Neuronal stem cell (in vitro differentiated cells): ENCODE results near the gene NEB.

Source experiments
- DNase-seq: peaks from one replicate; pipeline ENCODE4 v3.0.0-alpha.2; 2013; ENCODE audit warnings: low spot score
- H2AFZ ChIP-seq: one replicate; pipeline ENCODE4 v1.6.1; 2013; ENCODE audit warnings: mild to moderate bottlenecking, low read length, inconsistent platforms
- H2AK5ac ChIP-seq: 2 replicates; pipeline ENCODE4 v1.6.1; 2013; ENCODE audit warnings: low read depth, mild to moderate bottlenecking, inconsistent platforms, low read length, moderate library complexity, mixed read lengths
- H2BK120ac ChIP-seq: 2 replicates; pipeline ENCODE4 v1.6.1; 2013; ENCODE audit warnings: low read depth, mild to moderate bottlenecking, inconsistent platforms, low read length, moderate library complexity, mixed read lengths
- H2BK12ac ChIP-seq: one replicate; pipeline ENCODE4 v1.6.1; 2013; ENCODE audit warnings: low read length, inconsistent platforms
- H2BK15ac ChIP-seq: 2 replicates; pipeline ENCODE4 v1.6.1; 2013; ENCODE audit warnings: mild to moderate bottlenecking, low read length, inconsistent platforms, mixed read lengths
- H2BK5ac ChIP-seq: one replicate; pipeline ENCODE4 v1.6.1; 2013; ENCODE audit warnings: inconsistent platforms, mild to moderate bottlenecking, low read length, moderate library complexity
- H3K14ac ChIP-seq: one replicate; pipeline ENCODE4 v1.6.1; 2013; ENCODE audit warnings: low read length, inconsistent platforms
- H3K18ac ChIP-seq: 2 replicates; pipeline ENCODE4 v1.6.1; 2013; ENCODE audit warnings: low read length, inconsistent platforms
- H3K23ac ChIP-seq: 2 replicates; pipeline ENCODE4 v1.6.1; 2013; ENCODE audit warnings: low read depth, mild to moderate bottlenecking, mixed read lengths, low read length, inconsistent platforms; ENCODE audit not compliant: poor library complexity
- H3K27ac ChIP-seq: replicated peaks from 3 replicates; pipeline ENCODE4 v1.5.1; 2013; ENCODE audit warnings: low read length, inconsistent platforms
- H3K27me3 ChIP-seq, 3 experiments: 2 replicates each; pipeline ENCODE4 v1.6.1; 2013; ENCODE audit warnings: low read length in 3 of 3, mild to moderate bottlenecking in 2 of 3, inconsistent platforms in 1 of 3, low read depth in 1 of 3, mixed read lengths in 1 of 3, moderate library complexity in 1 of 3; ENCODE audit not compliant: control insufficient read depth in 3 of 3, insufficient read depth in 3 of 3
- H3K36me3 ChIP-seq, 2 donors: replicated peaks in 1 of 2; 2 replicates each; pipeline ENCODE4 v1.6.1; 2013; ENCODE audit warnings: low read length in 2 of 2; ENCODE audit not compliant: control insufficient read depth in 2 of 2, insufficient read depth in 2 of 2
- H3K4ac ChIP-seq: 2 replicates; pipeline ENCODE4 v1.6.1; 2013; ENCODE audit warnings: inconsistent platforms, mild to moderate bottlenecking, low read length, moderate library complexity
- H3K4me1 ChIP-seq, 2 donors: 1 replicate in 1 of 2; 2 replicates in 1 of 2; pipeline ENCODE4 v1.6.1; 2013; ENCODE audit warnings: low read length in 2 of 2, low read depth in 1 of 2; ENCODE audit not compliant: control insufficient read depth in 2 of 2, insufficient read depth in 1 of 2
- H3K4me2 ChIP-seq: one replicate; pipeline ENCODE4 v1.6.1; 2013; ENCODE audit warnings: mild to moderate bottlenecking, low read length, inconsistent platforms; ENCODE audit not compliant: insufficient read depth, poor library complexity, severe bottlenecking
- H3K4me3 ChIP-seq, 2 donors: 2 replicates each; pipeline ENCODE4 v1.5.1; 2013; ENCODE audit warnings: low read length in 2 of 2, mild to moderate bottlenecking in 2 of 2, inconsistent platforms in 1 of 2, moderate library complexity in 1 of 2
- H3K79me1 ChIP-seq: one replicate; pipeline ENCODE4 v1.6.1; 2013; ENCODE audit warnings: low read depth, mild to moderate bottlenecking, inconsistent platforms, low read length, moderate library complexity
- H3K9ac ChIP-seq: one replicate; pipeline ENCODE4 v1.6.1; 2013; ENCODE audit warnings: mild to moderate bottlenecking, low read depth, low read length, inconsistent platforms; ENCODE audit not compliant: poor library complexity
- H3K9me3 ChIP-seq, 2 donors: replicated peaks in 1 of 2; 2 replicates each; pipeline versions ENCODE3 to v1.6.1; 2013; ENCODE audit warnings: low read length in 2 of 2, mild to moderate bottlenecking in 2 of 2, inconsistent platforms in 1 of 2, low read depth in 1 of 2, mixed read lengths in 1 of 2, moderate library complexity in 1 of 2; ENCODE audit not compliant: control insufficient read depth in 2 of 2, insufficient read depth in 1 of 2
- H4K8ac ChIP-seq: one replicate; pipeline ENCODE4 v1.6.1; 2013; ENCODE audit warnings: low read depth, mild to moderate bottlenecking, inconsistent platforms, low read length, moderate library complexity
- H4K91ac ChIP-seq: one replicate; pipeline ENCODE4 v1.6.1; 2013; ENCODE audit warnings: low read length, low read depth, mild to moderate bottlenecking, inconsistent platforms; ENCODE audit not compliant: poor library complexity
- WGBS, 2 donors: extraction: QIAGEN DNeasy Blood & Tissue Kit; methylation state at CpG; one replicate each; pipeline ENCODE4 v1.1.7; 2013; ENCODE audit warnings: missing lambda C conversion rate in 2 of 2, mixed read lengths in 1 of 2; ENCODE audit not compliant: insufficient read length in 2 of 2, insufficient replicate concordance in 1 of 2; ENCODE audit errors: extremely low coverage in 2 of 2; 5-methylcytosine and 5-hydroxymethylcytosine counted together

The NEB gene

DNA sequence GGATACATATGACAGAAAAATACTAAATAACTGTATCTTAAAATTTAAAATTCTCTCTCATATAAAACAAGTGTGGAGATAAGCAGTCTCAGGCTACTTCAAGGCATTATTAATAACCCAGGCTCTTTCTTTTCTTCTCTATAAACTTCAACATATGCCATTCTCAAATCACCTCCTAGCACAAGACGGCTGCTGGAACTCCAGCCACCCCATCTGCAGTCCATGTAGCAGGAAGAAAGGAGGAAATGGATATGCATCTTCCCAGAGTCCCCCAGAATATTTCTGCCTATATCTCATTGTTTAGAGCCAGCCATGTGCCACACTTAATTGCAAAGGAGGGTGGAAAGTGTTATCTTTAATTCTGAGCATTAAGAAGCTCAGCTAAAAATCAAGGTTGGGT, 35.3 kb upstream of the NEB start:
- Histone ChIP-seq H2AFZ (no peak overlapping the region), H3K27me3 (no peaks in the 10 kb centered on the region), H3K9ac (no peak overlapping the region), H3K27ac (no peak overlapping the region), H3K4me3 (no peak overlapping the region), H2BK120ac (no peak overlapping the region), H3K4me1 (peaks cover 5 to 14% of the 10 kb centered on the region in 2 donors), H3K4me2 (no peak overlapping the region), H3K14ac (no peak overlapping the region), H3K36me3 (no peaks in the 10 kb centered on the region), H2BK15ac (no peak overlapping the region), H2AK5ac (no peak overlapping the region), H2BK5ac (no peak overlapping the region), H3K4ac (no peak overlapping the region), H3K79me1 (no peaks in the 10 kb centered on the region), H3K18ac (no peak overlapping the region), H3K23ac (no peak overlapping the region), H2BK12ac (no peak overlapping the region), H3K9me3 (peaks cover 0 to 2% of the 10 kb centered on the region in 2 donors), H4K91ac (no peak overlapping the region), H4K8ac (no peak overlapping the region)
- WGBS, 2 donors: no CpG with 5 or more reads among the region's 1 CpG
- no peak for DNase-seq

GRCh38 chr2:151767536-151767935, 33.3 kb upstream of the NEB start:
- Histone ChIP-seq H3K4me1 (peaks cover 5 to 14% of the 10 kb centered on the region in 2 donors), H4K8ac (no peak overlapping the region), H3K4ac (no peak overlapping the region), H3K9ac (no peak overlapping the region), H2BK15ac (no peak overlapping the region), H3K36me3 (no peaks in the 10 kb centered on the region), H3K4me2 (no peak overlapping the region), H2AFZ (peak overlapping the region; percentile 68), H2BK12ac (no peak overlapping the region), H3K18ac (no peak overlapping the region), H3K9me3 (peaks cover 0 to 2% of the 10 kb centered on the region in 2 donors), H2BK120ac (no peak overlapping the region), H3K4me3 (no peak overlapping the region), H3K23ac (no peak overlapping the region), H2BK5ac (no peak overlapping the region), H2AK5ac (no peak overlapping the region), H3K14ac (no peak overlapping the region), H3K79me1 (no peaks in the 10 kb centered on the region), H3K27me3 (no peaks in the 10 kb centered on the region), H3K27ac (no peak overlapping the region), H4K91ac (no peak overlapping the region)
- WGBS, 2 donors: no CpG with 5 or more reads among the region's 2 CpGs
- no peak for DNase-seq

DNA sequence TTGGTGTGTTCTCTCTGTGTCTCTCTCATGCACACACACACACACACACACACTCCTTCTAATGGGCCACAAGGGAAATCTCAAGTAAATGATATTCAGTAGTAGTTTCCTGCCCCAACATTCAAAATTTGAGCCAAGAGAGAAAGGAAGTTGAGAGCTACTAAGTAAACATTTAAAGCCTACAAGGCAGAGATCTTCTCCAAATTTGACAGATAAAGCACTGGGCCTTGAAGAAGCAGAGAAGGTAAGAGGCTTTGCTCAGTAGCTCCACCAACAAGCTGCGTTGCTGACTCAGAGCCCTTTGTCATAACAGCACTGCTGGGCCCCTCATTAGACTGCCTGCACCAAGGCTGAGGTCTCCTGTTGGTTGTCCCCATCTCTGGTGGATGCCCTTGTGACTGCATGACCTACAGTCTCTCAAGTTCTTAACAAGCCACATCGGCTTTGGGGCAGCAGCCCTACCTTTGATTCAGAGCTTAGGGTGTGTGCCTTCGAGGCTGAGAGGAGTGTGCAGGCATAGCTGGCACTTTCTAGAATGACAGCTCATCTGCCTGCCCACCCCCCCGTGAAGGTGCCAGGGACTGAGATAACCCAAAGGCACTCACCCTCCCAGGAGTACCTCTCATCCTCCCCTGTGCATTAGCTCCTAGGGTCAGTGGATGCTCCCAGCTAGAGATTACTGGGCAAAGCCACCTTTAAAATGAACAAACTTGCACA, 32.3 kb upstream of the NEB start:
- Histone ChIP-seq H3K4me2 (no peak overlapping the region), H4K8ac (no peak overlapping the region), H2BK5ac (no peak overlapping the region), H3K27ac (no peak overlapping the region), H3K23ac (no peak overlapping the region), H3K79me1 (no peaks in the 10 kb centered on the region), H3K4me3 (no peak overlapping the region), H4K91ac (no peak overlapping the region), H2BK15ac (no peak overlapping the region), H2BK120ac (no peak overlapping the region), H2AK5ac (no peak overlapping the region), H3K27me3 (no peaks in the 10 kb centered on the region), H2AFZ (no peak overlapping the region), H3K4me1 (peaks cover 5 to 14% of the 10 kb centered on the region in 2 donors), H2BK12ac (no peak overlapping the region), H3K4ac (no peak overlapping the region), H3K14ac (no peak overlapping the region), H3K18ac (peak overlapping the region; percentile 44), H3K9me3 (peaks cover 0 to 2% of the 10 kb centered on the region in 2 donors), H3K9ac (no peak overlapping the region), H3K36me3 (no peaks in the 10 kb centered on the region)
- no peak for DNase-seq
- no CpG with 5 or more reads among the region's 4 CpGs for WGBS, 2 donors

GRCh38 chr2:151765760-151766410, 31.6 kb upstream of the NEB start:
- no peak overlapping the region for H2BK120ac ChIP-seq
- no CpG with 5 or more reads among the region's 10 CpGs for WGBS, 2 donors
- no peak overlapping the region for H3K4ac ChIP-seq
- H3K18ac ChIP-seq: peak overlapping the region; percentile 66
- DNase-seq: no peak
- H3K4me2 ChIP-seq: no peak overlapping the region
- H3K36me3 ChIP-seq: no peaks in the 10 kb centered on the region
- H2AFZ ChIP-seq: no peak overlapping the region
- peaks cover 0 to 2% of the 10 kb centered on the region in 2 donors for H3K9me3 ChIP-seq
- no peak overlapping the region for H3K23ac ChIP-seq
- no peak overlapping the region for H4K91ac ChIP-seq
- no peak overlapping the region for H4K8ac ChIP-seq
- H3K27ac ChIP-seq: no peak overlapping the region
- H3K14ac ChIP-seq: no peak overlapping the region
- no peaks in the 10 kb centered on the region for H3K27me3 ChIP-seq
- no peak overlapping the region for H2BK12ac ChIP-seq
- H2BK5ac ChIP-seq: no peak overlapping the region
- H2BK15ac ChIP-seq: no peak overlapping the region
- no peak overlapping the region for H2AK5ac ChIP-seq
- H3K9ac ChIP-seq: no peak overlapping the region
- H3K4me3 ChIP-seq: no peak overlapping the region
- peaks cover 5 to 14% of the 10 kb centered on the region in 2 donors for H3K4me1 ChIP-seq
- H3K79me1 ChIP-seq: no peaks in the 10 kb centered on the region
